Ecto neural progenitor cell (in vitro differentiated cells): ENCODE data around the gene SH2D2A.
"Not testable (repeated sequence)": the region's sequence is repeated elsewhere in the genome, so short reads cannot be mapped to it uniquely, and the experiment has no call there.

ENCODE experiments used
- DNase-seq: peaks from one replicate; pipeline ENCODE4 v3.0.0-alpha.2; 2018; ENCODE audit warnings: low spot score

SH2D2A gene

GRCh38 chr1:156768610-156769295 is 47.9 kb downstream of the SH2D2A start:
- DNase-seq, result no peak

DNA sequence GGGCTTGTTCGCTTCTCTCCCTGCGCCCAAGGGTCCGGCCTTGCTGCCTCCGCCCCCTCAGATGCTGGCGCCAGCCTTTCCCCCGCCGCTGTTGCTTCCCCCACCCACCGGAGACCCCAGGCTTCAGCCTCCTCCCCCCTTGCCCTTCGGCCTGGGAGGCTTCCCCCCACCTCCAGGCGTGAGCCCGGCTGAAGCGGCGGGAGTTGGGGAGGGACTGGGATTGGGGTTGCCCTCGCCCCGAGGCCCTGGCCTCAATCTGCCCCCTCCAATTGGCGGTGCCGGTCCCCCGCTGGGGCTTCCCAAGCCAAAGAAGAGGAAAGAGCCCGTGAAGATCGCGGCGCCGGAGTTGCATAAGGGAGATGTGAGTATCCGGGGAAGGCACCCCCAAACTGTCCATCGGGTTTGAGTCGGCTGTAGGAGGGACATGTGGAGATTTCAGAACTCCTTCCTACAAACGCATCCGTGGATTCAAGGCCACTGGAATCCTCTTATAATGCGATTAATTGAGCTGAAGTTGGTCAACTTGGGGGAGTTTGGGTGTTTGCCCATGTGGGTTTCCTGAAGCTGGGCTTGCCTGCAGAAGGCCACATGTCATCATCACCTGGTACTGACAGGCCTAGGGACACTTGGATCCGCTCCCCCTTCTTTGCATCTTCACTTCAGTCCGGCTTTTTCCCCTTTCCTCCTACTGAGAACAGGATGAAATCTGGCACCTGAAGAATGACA is 48.6 kb downstream of the SH2D2A start:
- peak; percentile 72 for DNase-seq

DNA sequence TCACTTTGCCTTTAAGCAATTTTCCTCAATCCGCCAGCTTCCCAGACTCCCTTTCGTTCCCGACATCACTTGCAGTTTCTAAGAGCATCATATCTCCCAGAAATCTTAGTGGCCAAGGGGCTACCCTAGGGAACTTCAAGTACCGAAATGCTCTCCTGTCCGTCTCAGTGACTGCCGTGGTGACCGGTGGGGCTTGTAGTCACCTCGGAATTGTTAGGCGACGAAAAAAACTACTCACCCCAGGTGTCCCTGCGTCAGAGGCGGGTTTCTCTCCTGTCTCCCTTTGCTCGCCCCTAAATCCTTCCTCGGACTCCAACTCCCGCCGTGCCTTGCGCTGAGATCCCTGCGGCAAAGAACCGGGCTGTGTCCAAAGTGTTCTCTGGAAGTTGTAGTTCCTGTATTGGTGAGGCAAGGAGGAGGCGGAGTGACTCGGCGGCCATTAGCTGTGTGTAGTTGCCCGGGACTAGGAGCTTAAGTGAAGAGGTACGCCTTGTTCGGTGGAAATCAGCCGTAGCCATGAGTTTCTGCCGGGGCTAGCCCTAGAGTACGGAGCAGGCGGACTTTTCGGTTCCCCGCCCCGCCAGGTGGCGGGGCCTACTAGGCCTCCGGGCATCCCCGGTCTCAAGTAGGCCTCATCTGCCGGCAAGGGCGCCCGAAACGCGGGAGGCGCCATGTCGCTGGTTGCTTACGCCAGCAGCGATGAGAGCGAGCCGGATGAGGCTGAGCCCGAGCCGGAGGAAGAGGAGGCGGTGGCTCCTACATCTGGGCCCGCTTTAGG is 49.4 kb downstream of the SH2D2A start, which contains the start of gene PRCC:
Gene PRCC, plus strand, starts transcription at position 435 of the 778 bp plus-strand sequence. Its CDS starts 237 bp downstream, at position 672.
- peak; percentile 98 for DNase-seq

- DNase-seq, result peak; percentile 56
Measured at GRCh38 chr1:156766298-156767100, 50.1 kb downstream of the SH2D2A start.

DNA sequence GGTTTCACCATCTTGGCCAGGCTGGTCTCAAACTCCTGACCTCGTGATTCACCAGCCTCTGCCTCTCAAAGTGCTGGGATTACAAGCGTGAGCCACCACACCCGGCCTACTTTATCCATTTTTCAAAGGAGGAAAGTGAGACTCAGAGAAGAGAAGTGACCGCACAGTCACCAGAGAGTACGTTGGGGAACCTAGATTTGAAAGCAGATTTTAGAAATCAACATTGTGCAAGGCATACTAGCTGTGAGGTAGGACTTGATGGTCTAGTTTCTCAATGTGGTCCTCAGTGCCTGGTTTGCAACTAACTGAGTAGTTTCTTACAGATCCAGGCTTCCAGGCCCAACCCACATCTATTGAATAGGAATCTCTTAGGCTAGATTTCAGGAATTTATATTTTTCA is 51.0 kb downstream of the SH2D2A start:
- no peak for DNase-seq

GRCh38 chr1:156765136-156765535 is 51.5 kb downstream of the SH2D2A start:
- not testable (repeated sequence) for DNase-seq

DNA sequence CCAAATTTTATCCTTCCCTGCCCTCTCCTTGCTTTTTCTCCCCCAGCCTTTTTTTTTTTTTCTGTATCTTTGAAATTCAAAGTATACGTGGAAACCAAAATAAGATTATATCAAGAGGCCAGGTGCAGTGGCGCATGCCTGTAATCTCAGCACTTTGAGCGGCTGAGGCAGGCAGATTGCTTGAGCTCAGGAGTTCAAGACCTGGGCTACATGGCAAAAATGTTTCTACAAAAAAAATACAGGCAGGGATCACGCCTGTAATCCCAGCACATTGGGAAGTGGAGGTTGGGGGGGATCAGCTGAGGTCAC is 55.9 kb downstream of the SH2D2A start:
- DNase-seq, result no peak

- DNase-seq, result no peak
Measured at GRCh38 chr1:156760092-156760795, 56.4 kb downstream of the SH2D2A start.

DNA sequence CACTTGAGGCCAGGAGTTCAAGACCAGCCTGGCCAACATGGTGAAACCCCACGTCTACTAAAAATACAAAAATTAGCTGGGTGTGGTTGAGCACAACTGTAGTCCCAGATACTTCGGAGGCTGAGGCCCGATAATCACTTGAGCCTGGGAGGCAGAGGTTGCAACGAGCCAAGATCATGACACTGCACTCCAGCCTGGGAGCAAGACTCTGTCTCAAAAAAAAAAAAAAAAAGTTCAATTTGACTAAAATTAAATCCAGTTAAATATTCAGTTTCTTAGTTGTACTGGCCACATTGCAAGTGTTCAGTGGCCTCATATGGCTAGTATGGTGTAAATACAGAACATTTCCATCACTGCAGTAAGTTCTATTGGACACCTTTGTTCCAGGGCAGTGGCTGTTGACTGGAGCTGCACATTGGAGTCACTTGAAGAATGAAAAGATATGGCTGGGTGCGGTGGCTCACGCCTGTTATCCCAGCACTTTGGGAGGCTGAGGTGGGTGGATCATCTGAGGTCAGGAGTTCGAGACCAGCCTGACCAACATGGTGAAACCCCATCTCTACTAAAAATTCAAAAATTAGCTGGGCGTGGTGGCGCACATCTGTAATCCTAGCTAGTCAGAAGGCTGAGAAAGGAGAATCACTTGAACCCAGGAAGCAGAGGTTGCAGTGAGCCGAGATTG is 58.9 kb downstream of the SH2D2A start:
- not testable (repeated sequence) for DNase-seq

DNA sequence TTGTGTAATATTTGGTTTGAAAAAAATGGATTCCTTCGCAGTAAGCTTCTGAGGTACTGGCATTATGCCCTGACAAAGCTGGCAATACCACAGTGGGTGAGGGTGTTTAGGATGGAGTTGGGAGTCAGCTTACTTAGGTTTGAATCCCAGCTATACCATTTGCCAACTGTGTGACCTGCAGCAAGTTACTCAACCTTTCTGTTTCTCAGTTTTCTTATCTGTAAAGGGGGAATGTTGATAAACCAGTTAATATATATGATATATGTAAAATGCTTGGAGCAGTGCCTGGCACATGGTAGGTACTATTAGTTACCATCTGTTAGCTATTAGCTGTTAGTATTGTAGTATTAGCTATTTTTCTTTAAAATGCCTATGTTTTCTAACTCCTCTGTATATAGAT is 60.3 kb downstream of the SH2D2A start:
- DNase-seq, result no peak
